Measurements from ENCODE around the gene SMCO2. TPM values are rescaled to one million over a fixed set of nuclear protein-coding genes. Genes with fewer than 3 reads are reported as not detected.

Gene SMCO2
- total and polyA plus RNA-seq, 2 of the 13 experiments (the other 11 are each of a cell fraction or from before 2014, with no cell fraction given), result 0.15 TPM; not detected in 1

GRCh38 chr12:27549801-27550652 is 103.5 kb downstream of the SMCO2 start (continued):
- TF ChIP-seq RERE (CRISPR knock-in tag; IDR thresholded peaks at IDR 0.05; ENCODE audit: low read depth) (peak; percentile 86), ZNF550 (CRISPR knock-in tag; IDR thresholded peaks at IDR 0.05; ENCODE audit: borderline replicate concordance) (0 out of 2 replicates have a peak, but pooled peaks have one; percentile 56), ZNF784 (CRISPR knock-in tag; IDR thresholded peaks at IDR 0.05; ENCODE audit: borderline replicate concordance) (0 out of 2 replicates have a peak, but pooled peaks have one; percentile 46), RNF2 (conservative IDR thresholded peaks at IDR 0.05; ENCODE audit: low read depth) (no peak), ZNF891 (CRISPR knock-in tag; IDR thresholded peaks at IDR 0.05) (0 out of 2 replicates have a peak, but pooled peaks have one; percentile 44), HMGA1 (CRISPR knock-in tag; conservative IDR thresholded peaks at IDR 0.05) (no peak), ZBTB3 (CRISPR knock-in tag; IDR thresholded peaks at IDR 0.05; ENCODE audit: borderline replicate concordance, low read depth) (0 out of 2 replicates have a peak, but pooled peaks have one; percentile 73), ZNF350 (CRISPR knock-in tag; IDR thresholded peaks at IDR 0.05; ENCODE audit: borderline replicate concordance, low read depth) (peak; percentile 98), ZBTB8A (CRISPR knock-in tag; IDR thresholded peaks at IDR 0.05; ENCODE audit: borderline replicate concordance, low read depth) (peak; percentile 37; the same call in 1 of the 2 replicates), GRHL1 (CRISPR knock-in tag; conservative IDR thresholded peaks at IDR 0.05) (no peak), SMYD3 (CRISPR knock-in tag; IDR thresholded peaks at IDR 0.05) (peak; percentile 57; the same call in 1 of the 2 replicates), ZNF556 (CRISPR knock-in tag; IDR thresholded peaks at IDR 0.05; ENCODE audit: borderline replicate concordance) (peak; percentile 76; the same call in 1 of the 2 replicates), ZNF234 (CRISPR knock-in tag; conservative IDR thresholded peaks at IDR 0.05) (no peak), SRF (IDR thresholded peaks at IDR 0.05; ENCODE audit: low read depth, low read length) (peak; percentile 58; the same call in 1 of the 2 replicates), ZMYM3 (CRISPR knock-in tag; IDR thresholded peaks at IDR 0.05) (peak; percentile 92), ZNF792 (CRISPR knock-in tag; IDR thresholded peaks at IDR 0.05) (peak; percentile 97), CENPX (CRISPR knock-in tag; IDR thresholded peaks at IDR 0.05) (no peak)
- TF ChIP-seq, protein P1, sequence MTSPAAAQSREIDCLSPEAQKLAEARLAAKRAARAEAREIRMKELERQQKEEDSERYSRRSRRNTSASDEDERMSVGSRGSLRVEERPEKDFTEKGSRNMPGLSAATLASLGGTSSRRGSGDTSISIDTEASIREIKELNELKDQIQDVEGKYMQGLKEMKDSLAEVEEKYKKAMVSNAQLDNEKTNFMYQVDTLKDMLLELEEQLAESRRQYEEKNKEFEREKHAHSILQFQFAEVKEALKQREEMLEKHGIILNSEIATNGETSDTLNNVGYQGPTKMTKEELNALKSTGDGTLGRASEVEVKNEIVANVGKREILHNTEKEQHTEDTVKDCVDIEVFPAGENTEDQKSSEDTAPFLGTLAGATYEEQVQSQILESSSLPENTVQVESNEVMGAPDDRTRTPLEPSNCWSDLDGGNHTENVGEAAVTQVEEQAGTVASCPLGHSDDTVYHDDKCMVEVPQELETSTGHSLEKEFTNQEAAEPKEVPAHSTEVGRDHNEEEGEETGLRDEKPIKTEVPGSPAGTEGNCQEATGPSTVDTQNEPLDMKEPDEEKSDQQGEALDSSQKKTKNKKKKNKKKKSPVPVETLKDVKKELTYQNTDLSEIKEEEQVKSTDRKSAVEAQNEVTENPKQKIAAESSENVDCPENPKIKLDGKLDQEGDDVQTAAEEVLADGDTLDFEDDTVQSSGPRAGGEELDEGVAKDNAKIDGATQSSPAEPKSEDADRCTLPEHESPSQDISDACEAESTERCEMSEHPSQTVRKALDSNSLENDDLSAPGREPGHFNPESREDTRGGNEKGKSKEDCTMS (CRISPR knock-in tag; conservative IDR thresholded peaks at IDR 0.05), result no peak

Data from HepG2 (cell line).